WTC11 (cell line): Measurements from ENCODE around the gene MPST. TPM values are rescaled to one million over a fixed set of nuclear protein-coding genes. Genes with fewer than 3 reads are reported as not detected.

Experiments used
- ATAC-seq: fragments of 200-7000 bp; cut with Tn5 transposase; 2 replicates; pipeline ENCODE4 v1.10.0; 2021; ENCODE audit warnings: mild to moderate bottlenecking, moderate library complexity
- CTCF ChIA-PET: fragments of 300-600 bp; sonication (Branson Sonifier 250); formaldehyde crosslinking; loops from one replicate; lab custom pipeline; 2021; ENCODE audit warnings: antibody characterized with exemption; lab: Charles Lee
- POLR2A ChIA-PET: fragments of 350-600 bp; sonication (Branson Sonifier 250); formaldehyde crosslinking; loops from one replicate; lab custom pipeline; 2021; ENCODE audit warnings: antibody characterized with exemption; lab: Charles Lee
- DNase-seq: peaks from one replicate; pipeline ENCODE4 v3.0.0; 2021; ENCODE audit warnings: low spot score
- H3K27ac Mint-ChIP-seq: 2 replicates; pipeline ENCODE4 v1.8.0; 2021; ENCODE audit warnings: mixed read lengths
- H3K27me3 Mint-ChIP-seq: 2 replicates; pipeline ENCODE4 v1.8.0; 2021; ENCODE audit warnings: low read depth, mild to moderate bottlenecking, moderate library complexity, mixed read lengths
- H3K36me3 Mint-ChIP-seq: 2 replicates; pipeline ENCODE4 v1.8.0; 2021; ENCODE audit warnings: mixed read lengths
- H3K4me1 Mint-ChIP-seq: 2 replicates; pipeline ENCODE4 v1.8.0; 2022; ENCODE audit warnings: mixed read lengths
- H3K4me3 Mint-ChIP-seq: 2 replicates; pipeline ENCODE4 v1.8.0; 2021; ENCODE audit warnings: mild to moderate bottlenecking, moderate library complexity, mixed read lengths
- H3K9me3 Mint-ChIP-seq: 2 replicates; pipeline ENCODE4 v1.8.0; 2021; ENCODE audit warnings: mixed read lengths
- ETV6 ChIP-seq: sonication (generic); formaldehyde crosslinking; IDR thresholded peaks from 2 replicates; pipeline ENCODE4 v1.8.1; 2022; ENCODE audit warnings: mild to moderate bottlenecking, missing genetic modification reagents
- FOXP1 ChIP-seq: sonication (generic); formaldehyde crosslinking; IDR thresholded peaks from 2 replicates; pipeline ENCODE4 v1.8.0; 2022; ENCODE audit warnings: missing genetic modification reagents, mild to moderate bottlenecking, moderate library complexity, borderline replicate concordance
- GRHL2 ChIP-seq: fragments of 250-450 bp; sonication (Bioruptor Pico); IDR thresholded peaks from 2 replicates; pipeline ENCODE4 v1.8.0; 2022; ENCODE audit warnings: mild to moderate bottlenecking, moderate library complexity; ENCODE audit not compliant: insufficient replicate concordance, severe bottlenecking
- GTF2I ChIP-seq: fragments of 250-450 bp; sonication (Bioruptor Pico); conservative IDR thresholded peaks from 2 replicates; pipeline ENCODE4 v1.4.0; 2021; ENCODE audit warnings: mild to moderate bottlenecking
- HMGA2 ChIP-seq: fragments of 250-450 bp; sonication (Bioruptor Pico); IDR thresholded peaks from 2 replicates; pipeline ENCODE4 v1.4.0; 2021; ENCODE audit warnings: mild to moderate bottlenecking, moderate library complexity
- IRF2 ChIP-seq: sonication (generic); formaldehyde crosslinking; IDR thresholded peaks from 2 replicates; pipeline ENCODE4 v1.8.0; 2022; ENCODE audit warnings: low read depth, missing genetic modification reagents, borderline replicate concordance
- MYBL2 ChIP-seq: sonication (generic); formaldehyde crosslinking; IDR thresholded peaks from 2 replicates; pipeline ENCODE4 v1.8.1; 2023; ENCODE audit warnings: mild to moderate bottlenecking, moderate library complexity, missing genetic modification reagents
- RORB ChIP-seq: fragments of 250-450 bp; sonication (Bioruptor Pico); IDR thresholded peaks from 2 replicates; pipeline ENCODE4 v1.9.0; 2021; ENCODE audit warnings: mild to moderate bottlenecking
- SP1 ChIP-seq: sonication (generic); formaldehyde crosslinking; conservative IDR thresholded peaks from 2 replicates; pipeline ENCODE4 v1.8.1; 2022; ENCODE audit warnings: missing genetic modification reagents
- TEAD1 ChIP-seq: sonication (generic); formaldehyde crosslinking; IDR thresholded peaks from 2 replicates; pipeline ENCODE4 v1.8.0; 2022; ENCODE audit warnings: mild to moderate bottlenecking, missing genetic modification reagents
- TP53 ChIP-seq: sonication (generic); formaldehyde crosslinking; IDR thresholded peaks from 2 replicates; pipeline ENCODE4 v1.8.1; 2023; ENCODE audit warnings: mild to moderate bottlenecking, missing genetic modification reagents
- total RNA-seq: library from RNA; stranded (reverse); gene quantifications from 3 replicates; pipeline ENCODE4 v1.2.3, GENCODE V29; 2021
- TF ChIP-seq, protein P1 (sequence below): sonication (generic); formaldehyde crosslinking; IDR thresholded peaks from 2 replicates; pipeline ENCODE4 v1.8.0; 2022; ENCODE audit warnings: mild to moderate bottlenecking, missing genetic modification reagents
- TF ChIP-seq, protein P2 (sequence below): sonication (generic); formaldehyde crosslinking; IDR thresholded peaks from 2 replicates; pipeline ENCODE4 v1.8.0; 2023; ENCODE audit warnings: missing genetic modification reagents
- TF ChIP-seq, protein P3 (sequence below): sonication (generic); formaldehyde crosslinking; IDR thresholded peaks from 2 replicates; pipeline ENCODE4 v1.8.0; 2022; ENCODE audit warnings: missing genetic modification reagents
- TF ChIP-seq, protein P4 (sequence below): sonication (generic); formaldehyde crosslinking; IDR thresholded peaks from 2 replicates; pipeline ENCODE4 v1.8.1; 2022; ENCODE audit warnings: missing genetic modification reagents, borderline replicate concordance
- TF ChIP-seq, protein P5 (sequence below): fragments of 200-600 bp; IDR thresholded peaks from 2 replicates; pipeline ENCODE4 v1.8.0; 2022; ENCODE audit warnings: antibody characterized with exemption
- TF ChIP-seq, protein P6 (sequence below): sonication (generic); formaldehyde crosslinking; IDR thresholded peaks from 2 replicates; pipeline ENCODE4 v1.8.1; 2023; ENCODE audit warnings: mild to moderate bottlenecking, missing genetic modification reagents
- TF ChIP-seq, protein P7 (sequence below): fragments of 250-450 bp; sonication (Bioruptor Pico); conservative IDR thresholded peaks from 2 replicates; pipeline ENCODE4 v1.9.0; 2021; ENCODE audit warnings: mild to moderate bottlenecking
- TF ChIP-seq, protein P8 (sequence below): sonication (generic); formaldehyde crosslinking; IDR thresholded peaks from 2 replicates; pipeline ENCODE4 v1.8.0; 2022; ENCODE audit warnings: mild to moderate bottlenecking, missing genetic modification reagents

The MPST gene
- total RNA-seq, 1 experiment from 2014 or later = 86.6 TPM

DNA sequence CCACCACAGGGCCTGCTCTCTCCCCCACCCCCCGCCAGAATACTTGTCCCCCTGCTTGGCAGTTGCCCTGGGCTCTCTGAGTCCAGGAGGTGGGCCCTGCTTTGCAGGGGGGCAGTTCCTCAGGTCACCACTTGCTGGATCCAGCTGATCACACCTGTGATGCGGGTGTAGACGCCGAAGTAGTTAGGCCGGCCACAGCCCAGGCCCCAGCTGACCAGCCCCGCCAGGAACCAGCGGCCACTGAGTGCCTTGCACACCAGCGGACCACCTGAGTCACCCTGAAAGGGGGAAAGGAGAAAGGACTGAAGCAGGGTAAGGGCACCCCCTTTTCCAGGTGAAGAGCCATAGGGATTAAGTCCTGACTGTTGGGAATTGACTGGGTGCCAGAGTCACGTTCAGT is 46.4 kb downstream of the MPST start:
- peaks cover 19% of the 10 kb centered on the region for H3K4me1 Mint-ChIP-seq
- TF ChIP-seq MYBL2 (CRISPR knock-in tag) (no peak), GRHL2 (CRISPR knock-in tag) (no peak), RORB (CRISPR knock-in tag) (no peak), IRF2 (CRISPR knock-in tag) (no peak), FOXP1 (CRISPR knock-in tag) (no peak), TP53 (CRISPR knock-in tag) (no peak), HMGA2 (CRISPR knock-in tag) (no peak), SP1 (CRISPR knock-in tag) (no peak), GTF2I (no peak)
- TF ChIP-seq, protein P1, sequence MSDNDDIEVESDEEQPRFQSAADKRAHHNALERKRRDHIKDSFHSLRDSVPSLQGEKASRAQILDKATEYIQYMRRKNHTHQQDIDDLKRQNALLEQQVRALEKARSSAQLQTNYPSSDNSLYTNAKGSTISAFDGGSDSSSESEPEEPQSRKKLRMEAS (CRISPR knock-in tag) = no peak
- TF ChIP-seq, protein P2, sequence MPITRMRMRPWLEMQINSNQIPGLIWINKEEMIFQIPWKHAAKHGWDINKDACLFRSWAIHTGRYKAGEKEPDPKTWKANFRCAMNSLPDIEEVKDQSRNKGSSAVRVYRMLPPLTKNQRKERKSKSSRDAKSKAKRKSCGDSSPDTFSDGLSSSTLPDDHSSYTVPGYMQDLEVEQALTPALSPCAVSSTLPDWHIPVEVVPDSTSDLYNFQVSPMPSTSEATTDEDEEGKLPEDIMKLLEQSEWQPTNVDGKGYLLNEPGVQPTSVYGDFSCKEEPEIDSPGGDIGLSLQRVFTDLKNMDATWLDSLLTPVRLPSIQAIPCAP (CRISPR knock-in tag) = no peak
- H3K9me3 Mint-ChIP-seq = no peaks in the 10 kb centered on the region
- ATAC-seq (no peak), DNase-seq (no peak)
- CTCF ChIA-PET = interaction anchor here (1.5 kb wide), 1 partner anchor 20 kb away, joined by 5 read pairs; no protein-coding TSS in a partner anchor
- no peaks in the 10 kb centered on the region for H3K36me3 Mint-ChIP-seq
- H3K27ac Mint-ChIP-seq = no peak overlapping the region
- H3K27me3 Mint-ChIP-seq = peaks cover 39% of the 10 kb centered on the region
- POLR2A ChIA-PET = interaction anchor here (0.5 kb wide), 1 partner anchor 514 kb away, joined by 3 read pairs; the partner anchor contains the start of gene LGALS2
- H3K4me3 Mint-ChIP-seq = no peak overlapping the region

DNA sequence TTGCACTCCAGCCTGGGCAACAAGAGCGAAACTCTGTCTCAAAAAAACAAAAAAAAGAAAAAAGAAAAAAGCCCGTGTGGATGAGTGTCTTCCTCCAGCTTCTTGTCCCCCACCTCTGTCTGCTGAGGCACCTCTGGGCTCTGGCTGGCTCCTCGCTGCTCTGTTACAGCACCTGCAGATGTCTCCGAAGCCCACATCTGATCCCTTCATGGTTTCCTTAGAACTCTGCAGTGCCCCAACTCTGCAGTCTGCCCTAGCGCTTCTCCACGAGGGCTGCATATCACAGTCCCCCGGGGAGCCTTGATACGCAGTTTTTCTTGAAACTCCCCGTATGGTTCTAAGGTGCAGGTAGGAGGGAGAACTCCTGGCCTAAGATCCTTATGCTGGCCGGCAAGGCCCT is 47.9 kb downstream of the MPST start:
- Mint-ChIP-seq H3K9me3 (no peaks in the 10 kb centered on the region), H3K27ac (no peak overlapping the region), H3K27me3 (peaks cover 39% of the 10 kb centered on the region), H3K4me3 (no peak overlapping the region), H3K4me1 (peaks cover 16% of the 10 kb centered on the region), H3K36me3 (no peaks in the 10 kb centered on the region)
- CTCF ChIA-PET = interaction anchor here (1.7 to 2.0 kb wide), 2 partner anchors 16 to 132 kb away, joined by 6 to 8 read pairs; partner anchors contain the start of gene KCTD17
- DNase-seq (no peak), ATAC-seq (no peak)
- TF ChIP-seq HMGA2 (CRISPR knock-in tag) = no peak
- TF ChIP-seq, protein P3, sequence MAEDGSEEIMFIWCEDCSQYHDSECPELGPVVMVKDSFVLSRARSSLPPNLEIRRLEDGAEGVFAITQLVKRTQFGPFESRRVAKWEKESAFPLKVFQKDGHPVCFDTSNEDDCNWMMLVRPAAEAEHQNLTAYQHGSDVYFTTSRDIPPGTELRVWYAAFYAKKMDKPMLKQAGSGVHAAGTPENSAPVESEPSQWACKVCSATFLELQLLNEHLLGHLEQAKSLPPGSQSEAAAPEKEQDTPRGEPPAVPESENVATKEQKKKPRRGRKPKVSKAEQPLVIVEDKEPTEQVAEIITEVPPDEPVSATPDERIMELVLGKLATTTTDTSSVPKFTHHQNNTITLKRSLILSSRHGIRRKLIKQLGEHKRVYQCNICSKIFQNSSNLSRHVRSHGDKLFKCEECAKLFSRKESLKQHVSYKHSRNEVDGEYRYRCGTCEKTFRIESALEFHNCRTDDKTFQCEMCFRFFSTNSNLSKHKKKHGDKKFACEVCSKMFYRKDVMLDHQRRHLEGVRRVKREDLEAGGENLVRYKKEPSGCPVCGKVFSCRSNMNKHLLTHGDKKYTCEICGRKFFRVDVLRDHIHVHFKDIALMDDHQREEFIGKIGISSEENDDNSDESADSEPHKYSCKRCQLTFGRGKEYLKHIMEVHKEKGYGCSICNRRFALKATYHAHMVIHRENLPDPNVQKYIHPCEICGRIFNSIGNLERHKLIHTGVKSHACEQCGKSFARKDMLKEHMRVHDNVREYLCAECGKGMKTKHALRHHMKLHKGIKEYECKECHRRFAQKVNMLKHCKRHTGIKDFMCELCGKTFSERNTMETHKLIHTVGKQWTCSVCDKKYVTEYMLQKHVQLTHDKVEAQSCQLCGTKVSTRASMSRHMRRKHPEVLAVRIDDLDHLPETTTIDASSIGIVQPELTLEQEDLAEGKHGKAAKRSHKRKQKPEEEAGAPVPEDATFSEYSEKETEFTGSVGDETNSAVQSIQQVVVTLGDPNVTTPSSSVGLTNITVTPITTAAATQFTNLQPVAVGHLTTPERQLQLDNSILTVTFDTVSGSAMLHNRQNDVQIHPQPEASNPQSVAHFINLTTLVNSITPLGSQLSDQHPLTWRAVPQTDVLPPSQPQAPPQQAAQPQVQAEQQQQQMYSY (CRISPR knock-in tag) = no peak
- POLR2A ChIA-PET = no interaction called here

DNA sequence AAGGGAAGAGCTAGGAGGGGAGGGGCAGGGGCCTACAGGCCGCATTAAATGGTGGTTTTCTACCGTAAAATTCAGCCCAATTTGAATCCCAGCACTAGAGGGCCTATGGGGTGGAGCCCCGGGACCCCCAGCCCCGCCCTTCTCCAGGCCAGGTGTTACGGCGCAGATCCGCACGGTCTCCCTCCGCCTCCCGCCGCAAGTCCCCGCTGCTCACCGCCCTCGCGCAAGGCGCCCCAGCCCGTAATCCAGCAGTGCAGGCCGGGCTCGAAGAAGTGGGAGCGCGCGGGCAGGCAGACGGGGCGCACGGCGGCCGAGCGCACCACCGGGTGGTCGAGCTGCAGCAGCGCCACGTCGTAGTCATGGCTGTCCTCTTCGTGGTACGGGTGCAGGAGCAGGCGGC is 49.3 kb downstream of the MPST start:
- no peaks in the 10 kb centered on the region for H3K36me3 Mint-ChIP-seq
- H3K9me3 Mint-ChIP-seq = no peaks in the 10 kb centered on the region
- peak; percentile 91 for ATAC-seq
- ChIA-PET CTCF (interaction anchor here (0.7 to 2.3 kb wide), 13 partner anchors 13 to 389 kb away, joined by 3 to 8 read pairs (median 4); partner anchors contain the start of gene KCTD17), POLR2A (no interaction called here)
- peaks cover 39% of the 10 kb centered on the region for H3K27me3 Mint-ChIP-seq
- H3K4me3 Mint-ChIP-seq = peak overlapping the region; percentile 45
- H3K4me1 Mint-ChIP-seq = peaks cover 2% of the 10 kb centered on the region; the same call in 1 of the 2 replicates
- DNase-seq = peak; percentile 78
- no peak overlapping the region for H3K27ac Mint-ChIP-seq
- TF ChIP-seq TEAD1 (CRISPR knock-in tag) (0 out of 2 replicates have a peak, but pooled peaks have one; percentile 32), ETV6 (CRISPR knock-in tag) (0 out of 2 replicates have a peak, but pooled peaks have one; percentile 58)
- TF ChIP-seq, protein P4, sequence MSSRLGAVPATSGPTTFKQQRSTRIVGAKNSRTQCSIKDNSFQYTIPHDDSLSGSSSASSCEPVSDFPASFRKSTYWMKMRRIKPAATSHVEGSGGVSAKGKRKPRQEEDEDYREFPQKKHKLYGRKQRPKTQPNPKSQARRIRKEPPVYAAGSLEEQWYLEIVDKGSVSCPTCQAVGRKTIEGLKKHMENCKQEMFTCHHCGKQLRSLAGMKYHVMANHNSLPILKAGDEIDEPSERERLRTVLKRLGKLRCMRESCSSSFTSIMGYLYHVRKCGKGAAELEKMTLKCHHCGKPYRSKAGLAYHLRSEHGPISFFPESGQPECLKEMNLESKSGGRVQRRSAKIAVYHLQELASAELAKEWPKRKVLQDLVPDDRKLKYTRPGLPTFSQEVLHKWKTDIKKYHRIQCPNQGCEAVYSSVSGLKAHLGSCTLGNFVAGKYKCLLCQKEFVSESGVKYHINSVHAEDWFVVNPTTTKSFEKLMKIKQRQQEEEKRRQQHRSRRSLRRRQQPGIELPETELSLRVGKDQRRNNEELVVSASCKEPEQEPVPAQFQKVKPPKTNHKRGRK (CRISPR knock-in tag) = no peak
- TF ChIP-seq, protein P5, sequence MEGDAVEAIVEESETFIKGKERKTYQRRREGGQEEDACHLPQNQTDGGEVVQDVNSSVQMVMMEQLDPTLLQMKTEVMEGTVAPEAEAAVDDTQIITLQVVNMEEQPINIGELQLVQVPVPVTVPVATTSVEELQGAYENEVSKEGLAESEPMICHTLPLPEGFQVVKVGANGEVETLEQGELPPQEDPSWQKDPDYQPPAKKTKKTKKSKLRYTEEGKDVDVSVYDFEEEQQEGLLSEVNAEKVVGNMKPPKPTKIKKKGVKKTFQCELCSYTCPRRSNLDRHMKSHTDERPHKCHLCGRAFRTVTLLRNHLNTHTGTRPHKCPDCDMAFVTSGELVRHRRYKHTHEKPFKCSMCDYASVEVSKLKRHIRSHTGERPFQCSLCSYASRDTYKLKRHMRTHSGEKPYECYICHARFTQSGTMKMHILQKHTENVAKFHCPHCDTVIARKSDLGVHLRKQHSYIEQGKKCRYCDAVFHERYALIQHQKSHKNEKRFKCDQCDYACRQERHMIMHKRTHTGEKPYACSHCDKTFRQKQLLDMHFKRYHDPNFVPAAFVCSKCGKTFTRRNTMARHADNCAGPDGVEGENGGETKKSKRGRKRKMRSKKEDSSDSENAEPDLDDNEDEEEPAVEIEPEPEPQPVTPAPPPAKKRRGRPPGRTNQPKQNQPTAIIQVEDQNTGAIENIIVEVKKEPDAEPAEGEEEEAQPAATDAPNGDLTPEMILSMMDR = no peak
- TF ChIP-seq, protein P6, sequence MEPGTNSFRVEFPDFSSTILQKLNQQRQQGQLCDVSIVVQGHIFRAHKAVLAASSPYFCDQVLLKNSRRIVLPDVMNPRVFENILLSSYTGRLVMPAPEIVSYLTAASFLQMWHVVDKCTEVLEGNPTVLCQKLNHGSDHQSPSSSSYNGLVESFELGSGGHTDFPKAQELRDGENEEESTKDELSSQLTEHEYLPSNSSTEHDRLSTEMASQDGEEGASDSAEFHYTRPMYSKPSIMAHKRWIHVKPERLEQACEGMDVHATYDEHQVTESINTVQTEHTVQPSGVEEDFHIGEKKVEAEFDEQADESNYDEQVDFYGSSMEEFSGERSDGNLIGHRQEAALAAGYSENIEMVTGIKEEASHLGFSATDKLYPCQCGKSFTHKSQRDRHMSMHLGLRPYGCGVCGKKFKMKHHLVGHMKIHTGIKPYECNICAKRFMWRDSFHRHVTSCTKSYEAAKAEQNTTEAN (CRISPR knock-in tag) = peak; percentile 43; the same call in 1 of the 2 replicates
- TF ChIP-seq, protein P7, sequence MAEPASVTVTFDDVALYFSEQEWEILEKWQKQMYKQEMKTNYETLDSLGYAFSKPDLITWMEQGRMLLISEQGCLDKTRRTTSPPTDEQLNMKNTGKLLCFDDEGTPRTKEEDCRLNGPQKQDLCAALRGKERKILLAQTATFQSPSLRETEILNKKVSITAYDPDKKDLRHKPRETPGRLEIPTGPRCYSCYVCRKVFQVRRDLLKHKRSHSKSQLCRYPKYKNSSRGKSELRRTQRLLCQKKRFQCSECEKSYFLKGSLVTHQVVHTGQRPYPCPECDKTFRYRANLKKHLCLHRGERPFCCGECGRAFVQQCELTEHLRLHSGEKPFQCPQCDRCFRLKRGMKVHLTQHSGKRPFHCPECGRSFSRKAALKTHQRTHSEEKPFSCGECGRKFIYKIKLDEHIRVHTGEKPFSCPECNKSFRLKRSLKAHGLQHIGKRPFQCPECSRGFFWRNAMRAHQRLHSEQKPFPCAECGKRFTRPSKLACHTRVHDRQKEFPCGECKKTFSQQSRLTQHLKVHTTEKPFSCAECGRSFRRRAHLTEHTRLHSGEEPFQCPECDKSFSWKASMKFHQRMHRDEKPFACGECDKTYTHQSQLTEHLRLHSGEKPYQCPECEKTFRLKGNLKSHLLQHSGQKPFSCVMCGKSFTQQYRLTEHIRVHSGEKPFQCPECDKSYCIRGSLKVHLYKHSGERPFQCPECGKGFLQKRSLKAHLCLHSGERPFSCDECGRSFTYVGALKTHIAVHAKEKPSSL (CRISPR knock-in tag) = no peak
- TF ChIP-seq, protein P8, sequence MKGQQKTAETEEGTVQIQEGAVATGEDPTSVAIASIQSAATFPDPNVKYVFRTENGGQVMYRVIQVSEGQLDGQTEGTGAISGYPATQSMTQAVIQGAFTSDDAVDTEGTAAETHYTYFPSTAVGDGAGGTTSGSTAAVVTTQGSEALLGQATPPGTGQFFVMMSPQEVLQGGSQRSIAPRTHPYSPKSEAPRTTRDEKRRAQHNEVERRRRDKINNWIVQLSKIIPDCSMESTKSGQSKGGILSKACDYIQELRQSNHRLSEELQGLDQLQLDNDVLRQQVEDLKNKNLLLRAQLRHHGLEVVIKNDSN (CRISPR knock-in tag) = 0 out of 2 replicates have a peak, but pooled peaks have one; percentile 9
